ENCODE data around the gene LMBRD1.

Gene LMBRD1

DNA sequence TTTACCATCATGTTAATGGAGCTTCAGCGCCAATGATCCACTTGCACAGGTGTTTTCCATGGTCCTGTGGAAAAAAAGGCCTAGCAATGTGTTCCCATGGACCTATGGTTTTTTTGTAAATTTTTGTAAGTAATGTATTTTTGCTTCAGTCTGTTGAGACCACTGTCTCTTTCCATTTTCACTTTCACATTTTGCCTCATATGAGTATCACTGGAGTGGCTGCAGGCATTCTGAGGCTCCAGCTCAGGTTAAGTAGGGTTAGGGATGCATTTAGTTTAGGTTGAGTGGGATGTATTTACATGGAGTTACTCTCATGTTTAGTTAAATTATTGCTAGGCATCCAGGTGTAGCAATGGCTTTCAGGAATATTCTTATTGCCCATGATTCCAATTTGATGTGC lies 19.2 kb upstream of the LMBRD1 start:
- no peak overlapping the region for H3K27ac ChIP-seq (ENCODE audit: extremely low read depth, low read depth, low read length)
- no peaks in the 10 kb centered on the region for H3K9me3 ChIP-seq (ENCODE audit: control insufficient read depth, insufficient read depth, low read depth, low read length)
- no peaks in the 10 kb centered on the region for H3K4me1 ChIP-seq (ENCODE audit: control insufficient read depth, insufficient read depth, low read length)
- ChIA-PET CTCF (interaction anchor here (0.6 to 3.1 kb wide), 3 partner anchors 19 to 1180 kb away, joined by 3 to 12 read pairs (median 8); partner anchors contain the start of gene LMBRD1), POLR2A (no interaction called here)
- TF ChIP-seq, protein P1, sequence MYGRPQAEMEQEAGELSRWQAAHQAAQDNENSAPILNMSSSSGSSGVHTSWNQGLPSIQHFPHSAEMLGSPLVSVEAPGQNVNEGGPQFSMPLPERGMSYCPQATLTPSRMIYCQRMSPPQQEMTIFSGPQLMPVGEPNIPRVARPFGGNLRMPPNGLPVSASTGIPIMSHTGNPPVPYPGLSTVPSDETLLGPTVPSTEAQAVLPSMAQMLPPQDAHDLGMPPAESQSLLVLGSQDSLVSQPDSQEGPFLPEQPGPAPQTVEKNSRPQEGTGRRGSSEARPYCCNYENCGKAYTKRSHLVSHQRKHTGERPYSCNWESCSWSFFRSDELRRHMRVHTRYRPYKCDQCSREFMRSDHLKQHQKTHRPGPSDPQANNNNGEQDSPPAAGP (tag by site-specific recombination; IDR thresholded peaks at IDR 0.05) = no peak
- TF ChIP-seq, protein P2, sequence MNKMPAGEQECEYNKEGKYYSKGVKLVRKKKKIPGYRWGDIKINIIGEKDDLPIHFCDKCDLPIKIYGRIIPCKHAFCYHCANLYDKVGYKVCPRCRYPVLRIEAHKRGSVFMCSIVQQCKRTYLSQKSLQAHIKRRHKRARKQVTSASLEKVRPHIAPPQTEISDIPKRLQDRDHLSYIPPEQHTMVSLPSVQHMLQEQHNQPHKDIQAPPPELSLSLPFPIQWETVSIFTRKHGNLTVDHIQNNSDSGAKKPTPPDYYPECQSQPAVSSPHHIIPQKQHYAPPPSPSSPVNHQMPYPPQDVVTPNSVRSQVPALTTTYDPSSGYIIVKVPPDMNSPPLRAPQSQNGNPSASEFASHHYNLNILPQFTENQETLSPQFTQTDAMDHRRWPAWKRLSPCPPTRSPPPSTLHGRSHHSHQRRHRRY (tag by site-specific recombination; IDR thresholded peaks at IDR 0.05) = no peak
- TF ChIP-seq, protein P3, sequence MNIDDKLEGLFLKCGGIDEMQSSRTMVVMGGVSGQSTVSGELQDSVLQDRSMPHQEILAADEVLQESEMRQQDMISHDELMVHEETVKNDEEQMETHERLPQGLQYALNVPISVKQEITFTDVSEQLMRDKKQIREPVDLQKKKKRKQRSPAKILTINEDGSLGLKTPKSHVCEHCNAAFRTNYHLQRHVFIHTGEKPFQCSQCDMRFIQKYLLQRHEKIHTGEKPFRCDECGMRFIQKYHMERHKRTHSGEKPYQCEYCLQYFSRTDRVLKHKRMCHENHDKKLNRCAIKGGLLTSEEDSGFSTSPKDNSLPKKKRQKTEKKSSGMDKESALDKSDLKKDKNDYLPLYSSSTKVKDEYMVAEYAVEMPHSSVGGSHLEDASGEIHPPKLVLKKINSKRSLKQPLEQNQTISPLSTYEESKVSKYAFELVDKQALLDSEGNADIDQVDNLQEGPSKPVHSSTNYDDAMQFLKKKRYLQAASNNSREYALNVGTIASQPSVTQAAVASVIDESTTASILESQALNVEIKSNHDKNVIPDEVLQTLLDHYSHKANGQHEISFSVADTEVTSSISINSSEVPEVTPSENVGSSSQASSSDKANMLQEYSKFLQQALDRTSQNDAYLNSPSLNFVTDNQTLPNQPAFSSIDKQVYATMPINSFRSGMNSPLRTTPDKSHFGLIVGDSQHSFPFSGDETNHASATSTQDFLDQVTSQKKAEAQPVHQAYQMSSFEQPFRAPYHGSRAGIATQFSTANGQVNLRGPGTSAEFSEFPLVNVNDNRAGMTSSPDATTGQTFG (tag by site-specific recombination; IDR thresholded peaks at IDR 0.05; ENCODE audit: borderline replicate concordance) = no peak
- TF ChIP-seq ZNF791 (tag by site-specific recombination; IDR thresholded peaks at IDR 0.05) = no peak
- no peak for TF ChIP-seq ZNF112 (tag by site-specific recombination; IDR thresholded peaks at IDR 0.05)
- no peak for TF ChIP-seq ZNF202 (tag by site-specific recombination; IDR thresholded peaks at IDR 0.05; ENCODE audit: borderline replicate concordance)
- TF ChIP-seq GLI2 (tag by site-specific recombination; IDR thresholded peaks at IDR 0.05; ENCODE audit: borderline replicate concordance, low read depth) = no peak
- TF ChIP-seq ZNF624 (tag by site-specific recombination; IDR thresholded peaks at IDR 0.05) = no peak
- H3K36me3 ChIP-seq (ENCODE audit: control insufficient read depth in 2 of 2, insufficient read depth in 1 of 2, low read length in 2 of 2) = no peaks in the 10 kb centered on the region
- H3K4me3 ChIP-seq (ENCODE audit: low read depth, low read length) = no peak overlapping the region

DNA sequence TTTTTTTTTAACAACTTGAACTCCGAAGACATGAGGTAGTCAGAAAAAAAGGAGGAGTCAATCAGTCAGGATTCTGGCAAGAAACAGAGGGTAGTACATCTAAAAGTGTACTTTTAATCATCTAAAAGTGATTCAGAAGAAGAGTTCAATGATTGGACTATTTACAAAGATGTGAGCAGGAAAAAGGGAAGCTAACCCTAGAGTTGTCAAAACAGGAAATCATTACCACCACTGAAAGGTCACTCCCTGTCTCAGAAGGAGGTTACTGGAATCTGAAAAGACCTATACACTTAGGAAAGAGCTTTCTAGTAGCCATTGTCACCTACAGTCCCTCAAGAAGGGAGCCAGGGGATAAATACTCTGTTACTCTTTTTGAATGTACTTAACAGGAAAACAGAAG lies 16.7 kb upstream of the LMBRD1 start:
- POLR2A ChIA-PET = no interaction called here
- CTCF ChIA-PET = interaction anchor here (1.0 to 3.1 kb wide), 3 partner anchors 10 to 295 kb away, joined by 4 to 12 read pairs (median 4); partner anchors contain the start of gene LMBRD1

DNA sequence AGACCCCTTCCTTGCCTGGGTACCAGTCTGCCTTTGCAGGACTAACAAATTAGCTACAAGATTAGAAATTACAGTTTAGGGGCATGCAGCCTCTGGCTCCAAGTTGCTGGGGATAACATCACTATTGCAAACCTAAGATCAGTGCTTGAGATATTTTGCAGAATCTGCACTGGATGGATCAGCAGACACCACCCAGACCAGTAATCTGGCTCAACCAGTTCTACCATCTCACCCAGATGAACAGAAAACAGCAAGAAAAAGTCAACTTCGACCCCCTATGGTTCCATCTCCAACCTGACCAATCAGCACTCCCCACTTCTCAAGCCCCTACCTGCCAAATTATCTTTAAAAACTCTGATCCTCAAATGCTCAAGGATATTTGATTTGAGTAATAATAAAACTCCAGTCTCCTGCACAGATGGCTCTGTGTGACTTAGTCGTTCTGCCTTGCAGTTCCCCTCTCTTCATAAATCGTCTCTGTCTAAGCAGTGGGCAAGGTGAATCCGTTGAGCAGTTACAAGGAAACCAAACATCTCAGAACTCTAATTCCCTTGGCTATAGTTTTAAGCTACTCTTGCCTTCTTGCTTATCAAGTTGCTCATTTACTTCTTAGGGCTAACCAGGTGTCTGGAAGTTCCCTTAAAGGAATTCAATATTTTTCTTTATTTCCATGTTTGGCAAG lies 16.1 kb upstream of the LMBRD1 start:
- CTCF ChIA-PET = interaction anchor here (1.0 kb wide), 1 partner anchor 10 kb away, joined by 4 read pairs; no protein-coding TSS in a partner anchor
- no peak overlapping the region for H3K27ac ChIP-seq (ENCODE audit: extremely low read depth, low read depth, low read length)
- no peak overlapping the region for H3K4me3 ChIP-seq (ENCODE audit: low read depth, low read length)
- TF ChIP-seq ZNF785 (tag by site-specific recombination; IDR thresholded peaks at IDR 0.05) = no peak
- TF ChIP-seq, protein P4, sequence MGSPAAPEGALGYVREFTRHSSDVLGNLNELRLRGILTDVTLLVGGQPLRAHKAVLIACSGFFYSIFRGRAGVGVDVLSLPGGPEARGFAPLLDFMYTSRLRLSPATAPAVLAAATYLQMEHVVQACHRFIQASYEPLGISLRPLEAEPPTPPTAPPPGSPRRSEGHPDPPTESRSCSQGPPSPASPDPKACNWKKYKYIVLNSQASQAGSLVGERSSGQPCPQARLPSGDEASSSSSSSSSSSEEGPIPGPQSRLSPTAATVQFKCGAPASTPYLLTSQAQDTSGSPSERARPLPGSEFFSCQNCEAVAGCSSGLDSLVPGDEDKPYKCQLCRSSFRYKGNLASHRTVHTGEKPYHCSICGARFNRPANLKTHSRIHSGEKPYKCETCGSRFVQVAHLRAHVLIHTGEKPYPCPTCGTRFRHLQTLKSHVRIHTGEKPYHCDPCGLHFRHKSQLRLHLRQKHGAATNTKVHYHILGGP (tag by site-specific recombination; IDR thresholded peaks at IDR 0.05) = no peak
- TF ChIP-seq GFI1B (tag by site-specific recombination; IDR thresholded peaks at IDR 0.05) = no peak
- TF ChIP-seq ZNF114 (tag by site-specific recombination; IDR thresholded peaks at IDR 0.05) = no peak
- no peak for TF ChIP-seq OVOL3 (tag by site-specific recombination; IDR thresholded peaks at IDR 0.05)
- TF ChIP-seq, protein P5, sequence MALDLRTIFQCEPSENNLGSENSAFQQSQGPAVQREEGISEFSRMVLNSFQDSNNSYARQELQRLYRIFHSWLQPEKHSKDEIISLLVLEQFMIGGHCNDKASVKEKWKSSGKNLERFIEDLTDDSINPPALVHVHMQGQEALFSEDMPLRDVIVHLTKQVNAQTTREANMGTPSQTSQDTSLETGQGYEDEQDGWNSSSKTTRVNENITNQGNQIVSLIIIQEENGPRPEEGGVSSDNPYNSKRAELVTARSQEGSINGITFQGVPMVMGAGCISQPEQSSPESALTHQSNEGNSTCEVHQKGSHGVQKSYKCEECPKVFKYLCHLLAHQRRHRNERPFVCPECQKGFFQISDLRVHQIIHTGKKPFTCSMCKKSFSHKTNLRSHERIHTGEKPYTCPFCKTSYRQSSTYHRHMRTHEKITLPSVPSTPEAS (tag by site-specific recombination; IDR thresholded peaks at IDR 0.05) = no peak
- no peak for TF ChIP-seq ZNF610 (tag by site-specific recombination; IDR thresholded peaks at IDR 0.05; ENCODE audit: borderline replicate concordance)
- TF ChIP-seq ZNF16 (tag by site-specific recombination; IDR thresholded peaks at IDR 0.05; ENCODE audit: low read depth) = no peak
- TF ChIP-seq ZNF24 (tag by site-specific recombination; IDR thresholded peaks at IDR 0.05) = no peak
- no peak for TF ChIP-seq FEZF1 (tag by site-specific recombination; IDR thresholded peaks at IDR 0.05)
- TF ChIP-seq, protein P6, sequence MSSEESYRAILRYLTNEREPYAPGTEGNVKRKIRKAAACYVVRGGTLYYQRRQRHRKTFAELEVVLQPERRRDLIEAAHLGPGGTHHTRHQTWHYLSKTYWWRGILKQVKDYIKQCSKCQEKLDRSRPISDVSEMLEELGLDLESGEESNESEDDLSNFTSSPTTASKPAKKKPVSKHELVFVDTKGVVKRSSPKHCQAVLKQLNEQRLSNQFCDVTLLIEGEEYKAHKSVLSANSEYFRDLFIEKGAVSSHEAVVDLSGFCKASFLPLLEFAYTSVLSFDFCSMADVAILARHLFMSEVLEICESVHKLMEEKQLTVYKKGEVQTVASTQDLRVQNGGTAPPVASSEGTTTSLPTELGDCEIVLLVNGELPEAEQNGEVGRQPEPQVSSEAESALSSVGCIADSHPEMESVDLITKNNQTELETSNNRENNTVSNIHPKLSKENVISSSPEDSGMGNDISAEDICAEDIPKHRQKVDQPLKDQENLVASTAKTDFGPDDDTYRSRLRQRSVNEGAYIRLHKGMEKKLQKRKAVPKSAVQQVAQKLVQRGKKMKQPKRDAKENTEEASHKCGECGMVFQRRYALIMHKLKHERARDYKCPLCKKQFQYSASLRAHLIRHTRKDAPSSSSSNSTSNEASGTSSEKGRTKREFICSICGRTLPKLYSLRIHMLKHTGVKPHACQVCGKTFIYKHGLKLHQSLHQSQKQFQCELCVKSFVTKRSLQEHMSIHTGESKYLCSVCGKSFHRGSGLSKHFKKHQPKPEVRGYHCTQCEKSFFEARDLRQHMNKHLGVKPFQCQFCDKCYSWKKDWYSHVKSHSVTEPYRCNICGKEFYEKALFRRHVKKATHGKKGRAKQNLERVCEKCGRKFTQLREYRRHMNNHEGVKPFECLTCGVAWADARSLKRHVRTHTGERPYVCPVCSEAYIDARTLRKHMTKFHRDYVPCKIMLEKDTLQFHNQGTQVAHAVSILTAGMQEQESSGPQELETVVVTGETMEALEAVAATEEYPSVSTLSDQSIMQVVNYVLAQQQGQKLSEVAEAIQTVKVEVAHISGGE (tag by site-specific recombination; conservative IDR thresholded peaks at IDR 0.05; ENCODE audit: low read depth) = no peak

More for the DNA sequence above, 16.7 kb upstream of the LMBRD1 start:
- Histone ChIP-seq H3K9me3 (ENCODE audit: control insufficient read depth, insufficient read depth, low read depth, low read length) (no peaks in the 10 kb centered on the region), H3K4me1 (ENCODE audit: control insufficient read depth, insufficient read depth, low read length) (no peaks in the 10 kb centered on the region), H3K4me3 (ENCODE audit: low read depth, low read length) (no peak overlapping the region), H3K36me3 (ENCODE audit: control insufficient read depth in 2 of 2, insufficient read depth in 1 of 2, low read length in 2 of 2) (no peaks in the 10 kb centered on the region), H3K27ac (ENCODE audit: extremely low read depth, low read depth, low read length) (no peak overlapping the region)
- no peak for TF ChIP-seq ZNF510 (tag by site-specific recombination; IDR thresholded peaks at IDR 0.05; ENCODE audit: insufficient replicate concordance)
- TF ChIP-seq WT1 (tag by site-specific recombination; IDR thresholded peaks at IDR 0.05) = no peak

More for the DNA sequence above, 16.1 kb upstream of the LMBRD1 start:
- POLR2A ChIA-PET = interaction anchor here (1.6 kb wide), 1 partner anchor 16 kb away, joined by 4 read pairs; the partner anchor contains the start of gene LMBRD1
- Histone ChIP-seq H3K4me1 (ENCODE audit: control insufficient read depth, insufficient read depth, low read length) (no peaks in the 10 kb centered on the region), H3K36me3 (ENCODE audit: control insufficient read depth in 2 of 2, insufficient read depth in 1 of 2, low read length in 2 of 2) (no peaks in the 10 kb centered on the region), H3K9me3 (ENCODE audit: control insufficient read depth, insufficient read depth, low read depth, low read length) (no peaks in the 10 kb centered on the region)
